A673 (cell line): ENCODE results near the gene VPS37B. TPM values are rescaled to one million over a fixed set of nuclear protein-coding genes. Genes with fewer than 3 reads are reported as not detected.

Experiments
- BruUV-seq: library from RNA; stranded (reverse); fragments of 400-500 nt; replicated peaks from 2 replicates; lab custom pipeline; 2021; lab: Mats Ljungman, UMichigan
- CTCF ChIA-PET: fragments of 300-600 bp; sonication (Branson Sonifier 250); formaldehyde crosslinking; loops from one replicate; lab custom pipeline; 2022; ENCODE audit warnings: antibody characterized with exemption; lab: Charles Lee
- POLR2A ChIA-PET: fragments of 300-600 bp; sonication (Branson Sonifier 250); formaldehyde crosslinking; loops from one replicate; lab custom pipeline; 2022; ENCODE audit warnings: antibody characterized with exemption; ENCODE audit not compliant: low non-redundant PET; lab: Charles Lee
- DNase-seq: peaks from one replicate; pipeline ENCODE4 v3.0.0-alpha.2; 2015; ENCODE audit warnings: low spot score
- H3K27ac ChIP-seq: fragments of 200-600 bp; sonication (generic); 2 replicates; pipeline ENCODE4 v1.5.1; 2016; ENCODE audit warnings: mixed run types, low read depth, mild to moderate bottlenecking, mixed read lengths, antibody characterized with exemption, low read length; ENCODE audit not compliant: poor library complexity, severe bottlenecking
- H3K27me3 ChIP-seq: fragments of 200-600 bp; sonication (generic); replicated peaks from 2 replicates; pipeline ENCODE4 v1.6.1; 2017; ENCODE audit warnings: mixed run types, low read depth, mild to moderate bottlenecking, mixed read lengths, antibody characterized with exemption, low read length; ENCODE audit not compliant: insufficient read depth, poor library complexity
- H3K36me3 ChIP-seq: fragments of 200-600 bp; sonication (generic); 2 replicates; pipeline ENCODE4 v1.6.1; 2016; ENCODE audit warnings: mixed run types, mild to moderate bottlenecking, mixed read lengths, antibody characterized with exemption, low read length; ENCODE audit not compliant: insufficient read depth, poor library complexity, severe bottlenecking
- H3K4me1 ChIP-seq: fragments of 200-600 bp; sonication (generic); 2 replicates; pipeline ENCODE4 v1.6.1; 2017; ENCODE audit warnings: mixed run types, mild to moderate bottlenecking, mixed read lengths, antibody characterized with exemption, low read length; ENCODE audit not compliant: insufficient read depth, poor library complexity, severe bottlenecking
- H3K4me3 ChIP-seq: fragments of 200-600 bp; sonication (generic); 2 replicates; pipeline ENCODE4 v1.5.1; 2016; ENCODE audit warnings: low read depth, mixed run types, mild to moderate bottlenecking, mixed read lengths, low read length; ENCODE audit not compliant: poor library complexity, severe bottlenecking
- H3K9me3 ChIP-seq: fragments of 200-600 bp; sonication (generic); 2 replicates; pipeline ENCODE4 v1.6.1; 2016; ENCODE audit warnings: mixed run types, low read depth, mild to moderate bottlenecking, mixed read lengths, antibody characterized with exemption, low read length; ENCODE audit not compliant: poor library complexity, severe bottlenecking
- CTCF ChIP-seq: fragments of 300-800, 200-600 bp; sonication (generic); conservative IDR thresholded peaks from 2 replicates; pipeline ENCODE4 v1.5.1; 2017; ENCODE audit warnings: low read depth, mild to moderate bottlenecking, antibody characterized with exemption, low read length, moderate library complexity, mixed read lengths
- EZH2 ChIP-seq: fragments of 200-600 bp; sonication (generic); IDR thresholded peaks from 2 replicates; pipeline ENCODE4 v1.6.1; 2017; ENCODE audit warnings: borderline replicate concordance, low read depth, mild to moderate bottlenecking, mixed read lengths, antibody characterized with exemption, low read length; ENCODE audit not compliant: poor library complexity, severe bottlenecking
- intact Hi-C: fragments of 100-400 bp; cut with micrococcal nuclease; formaldehyde crosslinking; loops from one replicate; pipeline ENCODE4 v1.10.0; 2022; ENCODE audit not compliant: unreplicated experiment
- total RNA-seq: library from RNA; stranded (reverse); gene quantifications from 2 replicates; pipeline ENCODE4 v1.2.3, GENCODE V29; 2021

The VPS37B gene
- total RNA-seq, 1 experiment from 2014 or later: 34.4 TPM

GRCh38 chr12:122860854-122861586 lies 34.9 kb downstream of the VPS37B start:
- no peak for DNase-seq
- no peaks in the 10 kb centered on the region for H3K4me1 ChIP-seq
- CTCF ChIA-PET: interaction anchor here (0.6 to 1.0 kb wide), 4 partner anchors 19 to 543 kb away, joined by 3 to 5 read pairs (median 4); no protein-coding TSS in a partner anchor
- no TSS peak for BruUV-seq
- H3K9me3 ChIP-seq: no peaks in the 10 kb centered on the region
- H3K4me3 ChIP-seq: no peak overlapping the region
- intact Hi-C loops: loop anchor here (1.0 kb wide), 1 partner anchor 91 kb away; no protein-coding TSS in a partner anchor
- no peaks in the 10 kb centered on the region for H3K27me3 ChIP-seq
- TF ChIP-seq EZH2 (no peak), CTCF (no peak)
- no peaks in the 10 kb centered on the region for H3K36me3 ChIP-seq
- POLR2A ChIA-PET: no interaction called here
- no peak overlapping the region for H3K27ac ChIP-seq

- Histone ChIP-seq H3K9me3 (no peaks in the 10 kb centered on the region), H3K27ac (no peak overlapping the region), H3K4me3 (no peak overlapping the region), H3K27me3 (no peaks in the 10 kb centered on the region), H3K36me3 (no peaks in the 10 kb centered on the region), H3K4me1 (no peaks in the 10 kb centered on the region)
- peak; percentile 85 for DNase-seq
- POLR2A ChIA-PET: no interaction called here
- TF ChIP-seq CTCF (peak; percentile 92), EZH2 (no peak)
- BruUV-seq: no TSS peak
- intact Hi-C loops: loop anchor here (1.0 kb wide), 1 partner anchor 92 kb away; no protein-coding TSS in a partner anchor
- CTCF ChIA-PET: interaction anchor here (0.5 to 1.0 kb wide), 6 partner anchors 20 to 378 kb away, joined by 3 to 5 read pairs (median 4); no protein-coding TSS in a partner anchor
Measured at GRCh38 chr12:122860040-122860853, 35.7 kb downstream of the VPS37B start.

- Histone ChIP-seq H3K9me3 (no peaks in the 10 kb centered on the region), H3K36me3 (no peaks in the 10 kb centered on the region), H3K27ac (no peak overlapping the region), H3K4me3 (no peak overlapping the region), H3K27me3 (no peaks in the 10 kb centered on the region), H3K4me1 (no peaks in the 10 kb centered on the region)
- POLR2A ChIA-PET: no interaction called here
- no peak for DNase-seq
- intact Hi-C loops: loop anchor here (1.0 kb wide), 1 partner anchor 93 kb away; no protein-coding TSS in a partner anchor
- CTCF ChIA-PET: interaction anchor here (0.5 to 1.0 kb wide), 4 partner anchors 32 to 379 kb away, joined by 3 to 5 read pairs (median 3); no protein-coding TSS in a partner anchor
- TF ChIP-seq EZH2: no peak
- no peak for TF ChIP-seq CTCF
- BruUV-seq: no TSS peak
Measured at GRCh38 chr12:122859303-122860039, 36.5 kb downstream of the VPS37B start.
